Measurements from ENCODE around the gene SRP68.
A peak's percentile ranks its signal among the peaks of the same experiment; 100 is the strongest.

SRP68 gene

DNA sequence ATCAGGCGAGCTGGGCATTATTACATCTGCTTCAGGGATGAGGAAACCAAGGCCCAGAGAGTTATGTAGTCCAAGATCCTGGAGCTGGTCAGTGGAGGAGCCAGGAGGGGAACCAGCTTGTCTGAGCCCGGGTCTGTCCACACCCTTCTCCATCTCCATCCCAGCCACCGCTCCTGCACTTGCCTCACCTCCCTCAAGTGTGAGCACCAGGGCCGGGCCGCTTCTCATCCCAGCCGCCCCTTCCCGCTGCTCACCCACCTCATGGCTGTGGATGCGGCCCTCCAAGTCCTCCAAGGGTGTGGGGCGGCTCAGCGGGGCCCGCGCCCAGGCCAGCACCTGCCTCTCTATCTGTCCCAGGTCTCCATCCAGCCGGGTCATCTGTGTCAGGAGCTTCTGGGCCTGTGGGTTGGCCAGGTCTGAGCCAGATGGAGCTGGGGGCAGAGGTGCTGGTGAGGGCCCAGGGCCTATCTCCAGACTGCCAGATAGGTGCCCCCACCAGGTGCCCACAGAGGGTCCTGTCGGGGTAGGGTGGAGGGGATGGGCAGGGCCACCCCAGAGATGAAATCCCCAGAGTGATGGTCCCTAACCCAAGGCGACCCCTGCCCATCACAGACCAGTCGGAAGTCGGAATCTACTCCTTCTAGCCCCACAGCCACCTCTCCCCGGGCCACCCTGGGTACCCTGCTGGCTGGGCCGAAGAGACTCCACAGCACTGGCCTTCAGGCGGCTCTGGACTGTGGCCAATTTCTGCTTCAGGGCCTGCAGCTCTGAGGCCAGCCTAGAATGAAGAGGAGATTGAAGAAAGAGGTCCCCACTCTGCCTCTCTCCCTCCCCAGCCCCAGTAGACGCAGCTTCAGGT is 54.6 kb downstream of the SRP68 start:
- no peak for DNase-seq

DNA sequence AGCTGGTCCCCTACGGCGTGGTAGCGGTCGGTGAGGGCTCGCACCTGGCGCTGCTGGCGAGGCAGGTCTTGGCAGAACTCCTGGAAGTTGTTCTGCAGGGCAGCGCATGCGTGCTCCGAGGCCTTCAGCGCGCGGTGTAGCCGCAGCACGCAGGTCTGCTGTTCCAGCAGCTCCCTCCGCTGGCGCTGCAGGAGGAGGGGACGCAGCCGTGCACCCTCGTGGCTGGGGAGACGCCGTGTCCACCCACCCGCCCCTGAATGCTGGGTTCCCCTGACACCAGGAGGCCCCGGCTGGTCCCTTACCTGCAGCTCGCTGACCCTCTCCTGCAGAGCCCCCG is 57.4 kb downstream of the SRP68 start:
- DNase-seq = no peak

DNA sequence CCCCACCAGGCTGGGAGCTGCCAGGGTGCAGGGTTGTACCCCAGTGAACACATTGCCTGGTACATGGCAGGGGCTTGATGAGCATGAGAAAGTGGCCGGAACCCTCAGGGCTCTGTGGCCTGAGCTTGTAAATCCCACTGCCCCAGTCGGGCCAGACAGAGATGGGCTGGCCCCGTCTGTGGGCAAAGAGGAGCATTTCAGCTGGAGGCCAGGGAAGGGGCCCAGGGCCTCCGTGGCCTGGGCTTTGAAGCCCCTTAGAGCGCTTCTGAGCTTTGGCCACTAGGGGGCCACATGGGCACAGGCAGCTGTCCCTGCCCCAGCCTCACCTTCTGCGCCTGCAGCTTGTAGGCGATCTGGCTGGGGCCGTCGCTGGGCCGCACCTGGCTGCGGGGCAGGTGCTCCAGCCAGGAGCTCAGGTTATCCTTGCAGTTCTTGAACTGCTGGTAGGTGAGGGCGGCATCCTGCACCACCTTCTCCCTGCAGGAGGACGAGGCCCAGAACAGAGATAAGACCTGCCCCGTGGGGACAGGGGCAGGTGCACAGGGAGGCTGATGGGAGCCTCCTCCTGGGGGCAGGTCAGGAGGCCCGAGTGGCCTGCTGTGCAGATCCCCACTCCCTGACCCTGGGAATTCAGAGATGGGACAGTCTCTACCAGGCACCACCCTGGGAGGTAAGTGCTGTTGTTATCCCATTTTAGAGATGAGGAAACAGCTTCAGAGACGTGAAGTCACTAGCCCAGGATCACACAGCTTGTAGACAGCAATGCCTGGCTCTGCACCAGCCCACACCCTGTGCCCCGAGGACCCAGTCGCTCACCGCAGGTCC is 58.0 kb downstream of the SRP68 start:
- peak; percentile 81 for DNase-seq

DNA sequence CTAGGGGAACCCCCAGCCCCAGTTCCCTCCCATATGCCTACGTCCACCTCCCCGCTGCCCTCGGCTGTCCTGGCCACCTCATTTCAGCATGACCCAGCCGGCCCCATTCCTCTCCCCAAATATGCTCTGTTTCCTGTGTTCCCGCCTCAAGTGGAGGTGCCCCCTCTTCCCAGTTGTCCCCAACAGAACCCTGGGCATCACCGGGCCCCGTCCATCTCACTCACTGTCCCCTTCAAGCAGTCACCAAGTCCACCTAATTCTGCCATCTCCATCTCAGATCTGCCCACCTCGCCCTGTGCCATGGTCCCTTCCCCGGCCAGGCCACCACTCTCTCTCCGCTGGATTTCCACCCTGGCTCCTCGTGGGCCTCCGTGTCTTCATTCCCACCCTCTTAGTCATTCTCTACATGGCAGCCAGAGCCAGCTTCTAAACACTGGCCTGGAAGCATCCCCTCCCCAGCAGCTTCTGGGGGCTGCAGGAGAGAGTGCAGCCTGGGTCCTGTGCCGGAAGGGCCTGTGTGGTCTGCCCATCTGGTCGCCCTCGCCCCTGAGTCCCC is 58.9 kb downstream of the SRP68 start:
- DNase-seq = no peak

DNA sequence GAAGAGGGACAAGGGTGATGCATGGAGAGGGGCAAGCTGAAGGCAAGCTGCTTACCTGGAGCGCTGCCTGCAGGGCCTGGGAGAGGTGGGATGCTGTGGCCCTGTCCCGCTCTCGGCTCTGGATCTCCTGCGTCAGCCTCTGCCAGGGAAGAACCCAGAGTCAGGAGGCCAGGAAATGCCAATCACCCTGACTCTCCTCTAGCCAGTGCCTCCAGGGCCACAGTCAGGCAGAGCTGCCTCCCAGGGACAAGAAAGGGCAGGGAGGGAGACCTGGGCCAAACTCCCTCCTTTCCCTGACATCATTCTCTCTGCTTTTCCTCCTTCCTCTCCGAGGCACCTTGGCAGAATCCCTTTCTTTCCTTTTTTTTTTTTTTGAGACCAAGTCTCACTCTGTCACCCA is 60.4 kb downstream of the SRP68 start:
- no peak for DNase-seq

DNA sequence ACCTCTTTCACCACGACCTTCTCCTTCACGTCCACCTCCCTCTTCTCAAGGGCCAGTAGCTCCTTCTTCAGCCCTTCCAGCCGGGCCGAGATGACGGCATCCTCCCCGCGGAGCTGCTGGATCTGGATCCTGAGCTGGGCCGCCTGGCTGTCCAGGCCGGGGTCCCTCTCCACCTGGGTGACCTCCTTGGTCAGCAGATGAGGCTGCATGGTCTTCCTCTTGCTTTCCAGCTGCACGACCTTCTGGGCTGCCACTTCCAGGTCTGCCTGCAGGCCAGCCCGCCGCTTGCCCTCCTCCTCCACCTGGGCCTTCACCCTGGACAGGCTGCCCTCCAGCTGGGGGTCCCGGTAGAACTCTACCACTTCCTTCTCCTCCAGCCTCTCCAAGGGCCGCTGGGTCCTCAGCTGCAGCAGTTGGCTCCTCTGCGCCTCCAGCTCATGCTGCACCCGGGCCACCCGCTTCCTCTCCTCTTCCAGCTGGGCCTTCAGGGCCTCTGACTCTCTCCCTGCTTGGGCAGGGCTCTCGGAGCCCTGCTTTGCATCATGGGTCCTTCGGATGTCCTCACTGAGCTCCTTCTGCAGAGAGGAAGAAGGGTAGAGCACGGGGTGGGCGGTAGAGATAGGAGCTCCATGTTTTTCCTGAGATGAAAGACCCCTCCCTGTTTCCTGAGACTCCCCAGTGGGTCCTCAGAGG is 62.2 kb downstream of the SRP68 start:
- no peak for DNase-seq

DNA sequence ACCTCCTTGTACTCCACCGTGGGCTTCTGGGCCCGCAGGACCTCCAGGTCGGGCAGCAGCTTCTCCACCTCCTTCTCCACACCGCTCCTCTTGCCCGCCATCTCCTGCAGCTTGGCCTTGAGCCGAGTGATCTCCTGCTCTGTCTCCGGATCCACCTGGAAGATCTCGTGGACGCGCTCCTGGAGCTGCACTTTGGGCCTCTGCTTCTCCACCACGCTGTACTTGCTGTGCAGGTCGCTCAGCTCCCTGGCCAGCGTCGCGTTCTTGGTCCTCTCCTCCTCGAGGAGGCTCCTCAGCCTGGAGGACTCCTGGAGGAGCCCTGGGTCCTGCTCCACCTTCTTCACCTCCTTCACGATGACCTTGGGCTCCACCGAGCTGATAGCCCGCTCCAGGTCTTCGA is 62.9 kb downstream of the SRP68 start:
- DNase-seq = no peak

DNA sequence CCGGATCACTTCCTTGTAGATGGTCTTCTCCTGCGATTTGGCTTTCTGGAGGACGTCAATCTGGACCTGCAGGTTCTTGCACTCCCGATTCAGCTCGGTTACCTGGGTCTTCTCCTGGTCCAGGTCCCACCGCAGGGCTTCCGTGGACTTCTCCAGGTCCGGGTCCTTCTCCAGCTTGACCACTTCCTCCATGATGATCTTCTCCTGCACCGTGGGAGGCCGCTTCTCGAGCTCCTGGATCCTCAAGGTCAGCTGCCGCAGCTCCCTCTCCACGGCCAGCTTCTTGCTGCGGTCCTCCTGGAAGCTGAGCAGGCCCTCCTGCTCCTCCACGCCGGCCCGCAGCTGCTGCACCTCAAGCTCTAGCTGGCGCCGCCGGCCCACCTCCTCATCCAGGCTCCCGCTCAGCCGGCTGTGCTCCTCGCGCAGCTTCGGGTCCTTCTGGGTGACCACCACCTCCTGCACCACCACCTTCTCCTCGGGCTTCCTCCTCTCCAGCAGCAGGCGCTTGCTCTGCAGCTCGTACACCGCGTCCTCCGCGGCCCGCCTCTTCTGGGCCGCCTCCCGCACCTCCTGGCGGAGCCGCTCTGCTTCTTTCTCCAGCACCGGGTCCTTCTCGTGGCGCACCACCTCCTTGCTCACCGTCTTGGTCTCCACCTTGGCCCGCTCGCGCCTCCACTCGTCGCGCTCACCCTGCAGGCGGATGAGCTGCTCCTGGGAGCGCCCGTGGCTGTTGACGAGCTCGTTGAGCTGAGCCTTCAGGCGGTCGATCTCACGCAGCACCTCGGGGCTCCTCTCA is 63.5 kb downstream of the SRP68 start:
- DNase-seq = no peak

DNA sequence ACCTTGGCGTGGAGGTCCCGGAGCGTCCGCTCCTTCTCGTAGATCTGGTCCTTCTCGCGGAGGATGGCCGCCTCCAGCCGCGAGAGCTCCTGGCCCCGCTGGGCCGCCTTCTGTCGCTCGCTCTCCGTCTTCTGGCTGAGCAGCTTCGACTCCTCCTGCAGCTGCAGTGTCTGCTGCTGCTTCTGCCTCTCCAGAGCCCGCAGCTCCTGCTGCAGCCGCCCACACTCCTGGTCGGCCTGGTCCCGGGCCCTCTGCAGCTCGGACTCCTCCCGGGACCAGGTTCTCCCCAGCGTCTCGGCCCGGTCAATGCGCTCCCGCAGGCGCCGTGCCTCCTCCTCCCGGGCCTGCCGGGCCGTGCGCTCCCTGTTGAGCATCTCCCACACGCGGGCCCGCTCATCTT is 64.1 kb downstream of the SRP68 start:
- DNase-seq = no peak

DNA sequence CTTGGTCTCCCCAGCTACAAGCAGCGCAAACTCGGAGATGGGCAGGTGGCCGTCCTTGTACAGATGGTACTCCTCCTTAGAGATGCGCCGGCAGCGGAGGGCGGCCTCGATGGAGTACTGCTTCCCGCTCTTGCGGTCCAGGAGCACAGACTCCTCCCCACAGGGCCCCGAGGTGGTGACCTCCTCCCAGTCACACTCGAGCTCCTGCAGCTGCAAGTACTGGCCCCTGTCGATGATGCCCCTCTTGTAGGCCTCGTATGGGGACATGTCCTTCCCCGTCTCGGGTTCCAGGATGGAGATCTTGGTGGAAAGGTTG is 64.5 kb downstream of the SRP68 start:
- no peak for DNase-seq

DNA sequence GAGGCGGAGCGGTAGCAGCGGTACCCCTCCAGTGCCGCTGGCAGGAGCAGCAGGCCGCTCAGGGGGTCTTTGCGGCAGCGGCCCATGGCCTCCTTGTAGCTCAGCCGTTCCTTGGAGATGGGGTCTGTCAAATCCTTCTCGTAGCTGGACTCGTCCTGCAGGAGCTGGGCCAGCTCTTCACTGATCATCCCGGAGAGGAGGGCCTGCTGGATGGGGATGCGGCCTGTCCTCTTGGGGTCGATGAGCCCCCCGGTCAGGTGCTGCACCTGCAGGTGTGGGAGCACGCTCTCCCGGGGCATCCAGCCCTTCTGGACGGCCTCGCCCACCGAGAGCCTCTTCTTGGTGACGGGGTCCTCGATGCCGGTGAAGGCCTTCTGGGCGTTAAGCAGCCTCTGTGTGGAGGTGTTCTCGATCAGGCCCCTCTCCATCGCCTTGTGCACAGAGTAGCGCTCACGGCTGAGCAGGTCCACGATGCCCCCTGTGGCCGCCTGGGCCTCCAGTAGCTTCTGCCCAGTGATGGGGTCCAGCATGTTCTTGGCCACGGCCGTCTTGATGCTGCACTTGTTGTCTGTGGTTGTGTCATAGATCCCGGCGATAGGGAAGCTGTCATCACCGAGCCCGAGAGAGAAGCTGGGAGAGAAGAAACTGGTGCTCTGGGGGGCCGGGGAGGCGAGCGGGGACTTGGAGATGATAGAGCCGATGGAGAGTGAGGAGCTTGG is 65.0 kb downstream of the SRP68 start:
- DNase-seq = no peak

DNA sequence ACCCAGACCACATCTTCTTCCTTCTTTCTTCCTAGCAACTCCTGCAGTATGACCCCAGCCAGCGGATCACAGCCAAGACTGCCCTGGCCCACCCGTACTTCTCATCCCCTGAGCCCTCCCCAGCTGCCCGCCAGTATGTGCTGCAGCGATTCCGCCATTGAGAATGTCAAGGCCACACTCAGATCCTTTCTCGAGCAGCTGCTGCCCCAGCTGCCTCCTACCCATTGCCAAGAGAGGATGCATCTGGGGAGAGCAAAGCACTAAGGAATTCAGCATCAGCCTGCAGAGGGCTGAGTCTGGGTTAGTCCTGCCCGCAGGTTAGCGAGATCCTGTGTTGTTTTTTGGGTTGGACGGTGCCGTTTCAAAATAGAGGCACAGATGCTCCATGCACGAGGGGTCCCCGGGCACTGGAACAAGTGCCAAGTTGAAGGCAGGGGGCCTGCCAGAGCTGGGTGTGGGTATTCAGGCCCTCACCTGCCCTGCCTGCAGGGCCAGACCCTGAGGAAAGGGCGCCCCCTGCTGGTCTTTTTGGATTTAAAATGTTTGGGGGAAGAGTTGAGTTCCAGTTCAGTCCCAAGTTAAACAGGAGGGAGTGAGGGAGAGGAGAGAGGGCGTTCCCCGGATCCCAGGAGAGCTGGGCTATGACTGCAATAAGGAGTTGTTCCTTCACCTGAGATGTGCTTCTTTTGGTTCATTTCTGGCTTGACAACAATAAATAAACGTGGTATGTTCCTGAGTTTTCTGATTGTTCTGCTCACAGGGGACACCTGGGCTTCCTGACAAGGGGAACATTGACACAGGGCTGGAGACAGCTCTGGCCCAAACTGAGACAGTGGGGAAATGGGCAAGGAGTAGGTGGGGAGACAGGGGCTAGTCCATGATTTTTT is 66.8 kb downstream of the SRP68 start:
- peak; percentile 83 for DNase-seq

DNA sequence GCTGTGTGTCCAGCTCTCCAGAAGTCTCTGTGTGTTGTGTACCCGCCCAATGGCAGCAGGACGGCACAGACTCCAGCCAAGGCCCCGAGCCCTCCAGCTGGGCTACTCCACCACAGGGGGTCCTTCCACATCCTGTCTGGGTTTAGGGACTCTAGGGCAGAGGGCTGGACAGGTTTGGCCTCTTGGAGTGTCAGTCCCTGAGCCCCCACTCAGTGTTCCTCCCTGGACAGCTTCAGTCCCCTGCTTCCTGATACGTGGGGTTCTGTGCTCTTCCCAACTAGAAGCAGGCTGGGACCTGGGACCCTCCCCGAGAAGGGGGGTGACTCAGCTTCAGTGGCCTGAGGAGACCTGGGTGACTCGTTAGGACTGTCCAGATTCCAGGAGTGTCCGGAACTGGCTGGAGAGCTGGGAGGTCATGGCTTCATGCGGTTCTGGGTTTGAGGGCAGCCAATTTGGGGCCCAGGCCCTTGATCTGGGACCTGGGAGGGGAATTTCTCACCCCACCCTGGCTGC is 67.5 kb downstream of the SRP68 start:
- DNase-seq = no peak

DNA sequence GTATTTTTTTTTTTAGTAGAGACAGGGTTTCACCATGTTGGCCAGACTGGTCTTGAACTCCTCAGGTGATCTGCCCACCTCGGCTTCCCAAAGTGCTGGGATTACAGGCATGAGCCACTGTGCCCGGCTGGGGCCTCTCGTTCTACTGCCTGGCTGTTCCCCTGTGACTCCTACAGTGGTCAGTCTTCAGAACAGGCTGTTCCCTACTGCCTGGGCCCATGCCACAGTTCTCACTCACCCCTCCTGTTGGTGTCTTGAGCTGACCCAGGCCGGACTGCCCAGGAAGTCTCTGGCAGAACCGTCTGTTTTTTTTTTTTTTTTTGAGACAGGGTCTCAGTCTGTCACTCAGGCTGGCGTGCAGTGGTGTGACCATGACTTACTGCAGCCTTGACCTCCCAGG is 68.4 kb downstream of the SRP68 start:
- no peak for DNase-seq

DNA sequence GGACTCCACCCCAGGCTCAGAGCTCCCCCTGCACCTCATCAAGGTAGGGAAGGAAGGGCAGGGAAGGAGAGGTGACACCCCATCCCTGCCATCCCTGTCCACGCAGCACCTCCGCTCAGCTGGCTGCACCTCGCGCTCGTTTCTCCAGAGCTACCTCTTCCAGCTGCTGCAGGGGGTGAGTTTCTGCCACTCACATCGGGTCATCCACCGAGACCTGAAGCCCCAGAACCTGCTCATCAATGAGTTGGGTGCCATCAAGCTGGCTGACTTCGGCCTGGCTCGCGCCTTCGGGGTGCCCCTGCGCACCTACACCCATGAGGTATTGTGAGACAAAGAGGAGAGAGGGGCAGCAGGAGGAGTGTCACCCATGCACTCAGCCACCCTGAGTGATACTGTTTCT is 70.2 kb downstream of the SRP68 start:
- no peak for DNase-seq

DNA sequence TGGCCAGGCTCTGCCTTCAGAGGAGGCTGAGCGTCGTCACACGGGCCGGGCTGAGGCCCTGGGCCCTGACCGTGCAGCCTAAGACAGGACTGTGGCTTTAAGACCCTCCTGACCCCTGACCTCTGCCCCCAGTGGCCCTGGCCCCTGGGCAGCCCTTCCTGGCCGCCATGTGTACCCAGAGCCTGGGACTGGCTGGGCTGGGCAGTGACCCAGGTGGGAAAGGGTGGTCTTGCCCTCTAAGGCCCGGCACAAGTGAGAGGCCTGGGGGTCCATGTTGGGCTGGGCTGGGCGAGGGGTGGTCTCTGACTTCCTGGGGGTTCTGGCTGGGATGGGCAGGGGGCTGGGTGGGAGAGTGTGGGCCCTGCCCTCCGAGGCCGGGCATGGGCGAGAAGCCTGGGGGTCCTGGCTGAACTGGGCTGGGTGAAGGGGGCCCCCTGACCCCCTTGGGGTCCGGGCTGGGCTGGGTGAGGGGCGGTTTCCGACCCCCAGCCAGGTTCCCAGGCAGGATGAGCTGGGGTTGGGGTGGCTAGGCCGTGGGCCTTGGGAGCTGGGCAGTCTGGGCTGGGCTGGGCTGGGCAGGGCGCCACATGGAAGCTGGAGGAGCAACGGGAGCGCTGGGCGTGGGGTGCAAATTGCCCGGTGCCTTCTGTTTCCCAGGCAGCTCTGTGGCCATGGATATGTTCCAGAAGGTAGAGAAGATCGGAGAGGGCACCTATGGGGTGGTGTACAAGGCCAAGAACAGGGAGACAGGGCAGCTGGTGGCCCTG is 71.4 kb downstream of the SRP68 start, which contains the start of gene CDK3:
CDK3 (plus strand) TSS at position 101 of the 767 bp plus-strand sequence; CDS start at position 672, 571 bp downstream.
- no peak for DNase-seq

DNA sequence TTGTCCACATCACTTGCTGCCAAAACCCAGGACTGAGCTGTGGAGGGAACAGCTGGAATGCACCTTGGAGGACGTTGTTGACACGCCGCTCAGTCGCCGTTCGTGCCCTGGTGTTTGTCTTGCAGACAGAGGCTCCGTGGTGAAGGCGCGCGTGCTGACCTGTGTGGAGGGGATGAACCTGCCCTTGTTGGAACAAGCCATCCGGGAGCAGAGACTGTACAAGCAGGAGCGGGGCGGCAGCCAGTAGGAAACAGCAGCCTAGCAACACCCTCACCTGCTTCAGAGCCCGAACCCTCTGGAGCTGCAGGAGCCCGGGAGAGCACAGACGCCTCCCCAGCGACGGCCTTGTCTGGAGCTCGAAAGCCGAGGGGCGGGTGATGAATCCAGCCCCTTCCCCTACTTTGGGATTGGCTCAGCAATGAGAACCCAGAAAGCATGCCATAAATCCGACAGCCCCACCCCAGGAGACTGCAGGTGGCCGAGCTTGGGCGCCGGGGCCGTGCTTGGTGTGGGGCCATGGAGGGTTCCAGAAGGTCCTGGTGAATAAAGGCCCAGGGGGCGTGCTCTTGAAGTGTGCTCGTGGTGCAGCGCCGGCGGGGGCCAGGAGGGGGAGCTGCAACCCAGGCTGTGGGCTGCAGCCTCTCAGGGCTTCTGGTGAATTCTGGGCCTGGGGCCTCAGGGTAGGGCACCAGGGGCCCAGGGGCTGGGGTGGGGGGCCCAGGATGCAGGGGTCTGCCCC is 72.1 kb downstream of the SRP68 start:
- peak; percentile 73 for DNase-seq

DNA sequence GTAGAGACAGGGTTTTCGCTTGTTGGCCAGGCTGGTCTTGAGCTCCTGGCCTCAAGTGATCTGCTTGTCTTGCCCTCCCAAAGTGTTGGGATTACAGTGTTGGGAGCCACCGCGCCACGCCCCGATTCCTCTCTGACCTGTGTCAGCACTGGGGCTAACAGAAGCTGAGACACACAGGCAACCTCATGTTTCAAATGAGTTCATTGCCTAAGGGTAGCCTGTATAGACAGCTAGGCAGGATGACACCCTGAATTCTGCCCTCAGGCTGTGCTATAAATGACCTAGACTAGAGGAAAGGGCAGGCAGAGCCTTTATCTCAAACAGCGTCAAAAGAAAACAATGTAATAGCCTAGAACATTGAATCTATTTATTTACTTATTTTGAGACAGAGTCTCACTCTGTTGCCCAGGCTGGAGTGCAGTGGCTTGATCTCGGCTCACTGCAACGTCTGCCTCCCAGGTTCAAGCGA is 74.0 kb downstream of the SRP68 start:
- DNase-seq = no peak
